ENCODE results near the gene MAP6. TPM values are rescaled to one million over a fixed set of nuclear protein-coding genes. Genes with fewer than 3 reads are reported as not detected.

MAP6 gene
- total and polyA plus RNA-seq, 9 of the 15 experiments (the other 6 are each of a cell fraction or from before 2014, with no cell fraction given): not detected

DNA sequence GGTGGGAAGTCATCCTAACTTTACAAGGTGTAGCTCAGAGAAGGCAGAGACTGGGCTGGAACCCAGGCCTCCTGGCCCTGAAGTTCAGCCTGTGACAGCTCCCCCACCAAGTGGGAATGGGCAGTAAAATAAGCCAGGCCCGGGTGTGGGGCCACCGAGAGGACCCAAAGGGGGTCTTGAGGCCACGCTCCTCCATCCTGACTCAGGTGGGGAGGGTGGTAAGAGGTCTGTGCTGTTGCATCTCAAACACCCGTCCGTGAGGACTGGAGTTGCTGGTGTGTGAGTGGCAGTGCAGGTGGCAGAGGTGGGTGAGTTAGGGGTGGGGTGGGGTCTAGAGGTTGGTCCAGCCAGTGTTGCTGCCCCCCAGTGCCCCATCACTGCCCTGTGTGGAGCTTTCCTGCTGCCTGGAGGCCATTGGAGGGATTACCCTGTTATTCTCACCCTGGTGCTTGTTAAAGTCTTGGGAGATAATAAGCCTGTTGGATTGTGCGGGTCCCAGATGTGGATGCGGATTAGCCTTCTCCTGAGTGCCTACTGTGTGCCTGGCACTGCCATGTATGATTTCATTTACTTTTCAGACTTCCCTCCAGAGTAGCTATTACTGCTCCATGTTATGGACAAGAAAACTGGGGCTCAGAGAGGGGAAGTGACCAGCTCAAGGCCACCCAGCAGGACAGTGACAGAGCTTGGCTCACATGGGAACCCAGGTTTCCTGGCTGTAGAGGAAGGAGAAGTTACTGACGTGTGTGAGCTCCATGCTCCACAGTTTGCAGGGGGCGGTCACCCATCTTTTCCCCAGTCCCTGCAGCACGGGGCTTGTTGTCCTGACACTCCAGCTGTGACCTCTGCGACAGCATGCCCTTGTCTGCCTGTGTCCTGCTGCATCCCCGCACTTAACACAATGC is 93.9 kb downstream of the MAP6 start (continued):
- TF ChIP-seq ZFP36 (IDR thresholded peaks at IDR 0.05; ENCODE audit: low read depth, low read length, partially characterized antibody) (peak; percentile 32), POLR2G (IDR thresholded peaks at IDR 0.05; ENCODE audit: low read depth, low read length) (peak; percentile 57), RAD21 (CRISPR knock-in tag; conservative IDR thresholded peaks at IDR 0.05 in 1 of 2, IDR thresholded peaks at IDR 0.05 in 1 of 2) (peak in 1 of 2 experiments; percentile 68; a peak in 2 of 4 replicates), HMGN3 (IDR thresholded peaks at IDR 0.05; ENCODE audit: borderline replicate concordance, extremely low read depth, insufficient read length, low read depth, low read length) (no peak)

DNA sequence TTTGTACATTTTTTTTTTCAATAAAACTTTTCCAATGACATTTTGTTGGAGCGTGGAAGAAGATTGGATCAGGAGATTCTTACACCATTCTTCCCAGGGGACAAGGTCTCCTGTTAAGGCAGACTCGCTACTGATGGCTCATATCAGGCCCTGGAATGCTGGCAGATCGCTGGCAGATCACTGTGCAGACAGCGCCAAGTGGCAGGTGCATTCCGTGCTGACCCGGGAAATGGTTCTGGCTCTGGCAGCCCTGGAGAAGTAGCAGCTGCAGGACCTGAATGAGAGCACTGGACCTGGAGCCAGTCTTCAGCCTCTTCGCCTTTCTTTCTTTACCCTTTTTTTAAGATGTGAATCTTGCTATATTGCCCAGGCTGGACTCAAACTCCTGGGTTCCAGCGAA is 96.1 kb downstream of the MAP6 start:
- no peak for FAIRE-seq
- TF ChIP-seq PHF20 (IDR thresholded peaks at IDR 0.05; ENCODE audit: partially characterized antibody): no peak
- TF ChIP-seq FOXM1 (IDR thresholded peaks at IDR 0.05; ENCODE audit: low read depth): no peak
- no peak for TF ChIP-seq FOXM1 (CRISPR knock-in tag; IDR thresholded peaks at IDR 0.05; ENCODE audit: low read depth)
- TF ChIP-seq HDAC1 (IDR thresholded peaks at IDR 0.05): no peak
- no peak for TF ChIP-seq DIDO1 (tag; IDR thresholded peaks at IDR 0.05; ENCODE audit: low read depth)
- no peak for TF ChIP-seq CREB1 (IDR thresholded peaks at IDR 0.05)
- TF ChIP-seq CREB1 (CRISPR knock-in tag; IDR thresholded peaks at IDR 0.05): no peak
- TF ChIP-seq KDM2B (CRISPR knock-in tag; IDR thresholded peaks at IDR 0.05): no peak
- TF ChIP-seq, protein P1, sequence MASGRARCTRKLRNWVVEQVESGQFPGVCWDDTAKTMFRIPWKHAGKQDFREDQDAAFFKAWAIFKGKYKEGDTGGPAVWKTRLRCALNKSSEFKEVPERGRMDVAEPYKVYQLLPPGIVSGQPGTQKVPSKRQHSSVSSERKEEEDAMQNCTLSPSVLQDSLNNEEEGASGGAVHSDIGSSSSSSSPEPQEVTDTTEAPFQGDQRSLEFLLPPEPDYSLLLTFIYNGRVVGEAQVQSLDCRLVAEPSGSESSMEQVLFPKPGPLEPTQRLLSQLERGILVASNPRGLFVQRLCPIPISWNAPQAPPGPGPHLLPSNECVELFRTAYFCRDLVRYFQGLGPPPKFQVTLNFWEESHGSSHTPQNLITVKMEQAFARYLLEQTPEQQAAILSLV (tag; IDR thresholded peaks at IDR 0.05): no peak
- no peak for TF ChIP-seq MYC (IDR thresholded peaks at IDR 0.05; ENCODE audit: low read depth, low read length)
- TF ChIP-seq MYC (CRISPR knock-in tag; IDR thresholded peaks at IDR 0.05; ENCODE audit: borderline replicate concordance, low read depth): no peak

More for the DNA sequence above, 96.1 kb downstream of the MAP6 start:
- intact Hi-C loops (cut with micrococcal nuclease) (no loop called here), in situ Hi-C loops (cut with MboI) (no loop called here)
- no peak for DNase-seq (ENCODE audit: extremely low read depth in 1 of 4, low spot score in 3 of 4)
- H3K4me2 ChIP-seq (ENCODE audit: insufficient read depth, low read length): no peak overlapping the region
- H2AFZ ChIP-seq (ENCODE audit: low read depth, low read length): no peak overlapping the region
- ChIA-PET CTCF (ENCODE audit: low intra/inter-chr PET ratio) (no interaction called here), POLR2A (interaction anchor here (1.2 to 8.8 kb wide), 4 partner anchors 11 to 19 kb away, joined by 3 to 115 read pairs (median 4); partner anchors contain the start of gene SERPINH1)
- no peak overlapping the region for H3K4me3 ChIP-seq
- no peaks in the 10 kb centered on the region for H4K20me1 ChIP-seq (replicated peaks; ENCODE audit: control insufficient read depth, insufficient read depth, low read length)
- BruUV-seq (replicated peaks): no TSS peak
- H3K27ac ChIP-seq (ENCODE audit: extremely low read depth, low read depth, low read length): no peak overlapping the region
- H3K36me3 ChIP-seq (ENCODE audit: control insufficient read depth, insufficient read depth, low read length): peaks cover 54% of the 10 kb centered on the region
- no peak for ATAC-seq
- H3K79me2 ChIP-seq (ENCODE audit: control insufficient read depth, insufficient read depth, low read length): no peaks in the 10 kb centered on the region
- no peaks in the 10 kb centered on the region for H3K27me3 ChIP-seq (ENCODE audit: control insufficient read depth in 2 of 2, insufficient read depth in 2 of 2, low read length in 2 of 2)
- 78% methylated on average over 8 of the region's 8 CpGs for WGBS (ENCODE audit: insufficient coverage, low coverage, missing lambda C conversion rate)
- H3K9ac ChIP-seq (ENCODE audit: insufficient read depth in 1 of 2, low read depth in 2 of 2, low read length in 2 of 2): 0 out of 4 replicates have a peak overlapping the region, but pooled peaks of 1 of the 2 experiments have one; percentile 10
- H3K9me1 ChIP-seq (ENCODE audit: control insufficient read depth, insufficient read depth, low read length): no peaks in the 10 kb centered on the region
- no peaks in the 10 kb centered on the region for H3K9me3 ChIP-seq (replicated peaks; ENCODE audit: control insufficient read depth, insufficient read depth, low read depth, low read length)
- H3K4me1 ChIP-seq (replicated peaks in 1 of 2; ENCODE audit: control insufficient read depth in 2 of 2, insufficient read depth in 2 of 2, low read length in 2 of 2): peaks cover 10 to 12% of the 10 kb centered on the region in 2 experiments; a peak in 4 of 5 replicates

Data from K562 (cell line).